Naive thymus-derived CD8-positive, alpha-beta T cell (primary cell): ENCODE data around the gene ABCD3. TPM values are rescaled to one million over a fixed set of nuclear protein-coding genes. Genes with fewer than 3 reads are reported as not detected.
A peak's percentile ranks its signal among the peaks of the same experiment; 100 is the strongest.
"Not testable (repeated sequence)": the region's sequence is repeated elsewhere in the genome, so short reads cannot be mapped to it uniquely, and the experiment has no call there.

Experiments
- ATAC-seq, 2 donors: fragments of 150-1000 bp; cut with Tn5 transposase in 1 of 2; sonication (Bioruptor Pico), chemical (Tn5 transposase) in 1 of 2; 1 replicate in 1 of 2; 2 replicates in 1 of 2; pipeline ENCODE4 v1.10.0; 2021; ENCODE audit warnings: mild to moderate bottlenecking in 2 of 2, moderate library complexity in 2 of 2
- POLR2A ChIA-PET: fragments of 350-600 bp; sonication (Branson Sonifier 250); formaldehyde crosslinking; loops from one replicate; lab custom pipeline; 2021; ENCODE audit warnings: antibody characterized with exemption; lab: Charles Lee
- DNase-seq, 10 donors: peaks; one replicate each; pipeline versions ENCODE4 v3.0.0 to v3.0.0-alpha.2; 2020 to 2022
- H3K27ac Mint-ChIP-seq, 10 donors: one replicate each; pipeline ENCODE4 v1.8.0; 2020 to 2022; ENCODE audit warnings: mild to moderate bottlenecking in 10 of 10, mixed read lengths in 10 of 10, moderate library complexity in 4 of 10, inconsistent platforms in 1 of 10
- H3K27me3 Mint-ChIP-seq, 5 donors: one replicate each; pipeline ENCODE4 v1.8.0; 2021 to 2022; ENCODE audit warnings: mixed read lengths in 5 of 5
- H3K36me3 Mint-ChIP-seq, 3 donors: one replicate each; pipeline ENCODE4 v1.8.0; 2020 to 2022; ENCODE audit warnings: mixed read lengths in 3 of 3, mild to moderate bottlenecking in 2 of 3, inconsistent platforms in 1 of 3
- H3K4me1 Mint-ChIP-seq, 4 donors: one replicate each; pipeline ENCODE4 v1.8.0; 2021 to 2022; ENCODE audit warnings: mixed read lengths in 4 of 4
- H3K4me3 Mint-ChIP-seq, 10 donors: one replicate each; pipeline ENCODE4 v1.8.0; 2020 to 2022; ENCODE audit warnings: mild to moderate bottlenecking in 10 of 10, mixed read lengths in 10 of 10, moderate library complexity in 6 of 10, inconsistent platforms in 1 of 10
- H3K9me3 Mint-ChIP-seq, 9 donors: one replicate each; pipeline ENCODE4 v1.8.0; 2020 to 2022; ENCODE audit warnings: mixed read lengths in 9 of 9, mild to moderate bottlenecking in 3 of 9, inconsistent platforms in 1 of 9, moderate library complexity in 1 of 9
- polyA plus RNA-seq, 3 donors: library from polyadenylated mRNA; unstranded; fragments of 300-500 nt; fragmentation: Illumina TruSeq; gene quantifications; one replicate each; pipeline ENCODE4 v1.2.3, GENCODE V29; 2021
- total RNA-seq, 8 experiments: library from RNA in 2 of 8; stranded (reverse) in 2 of 8; gene quantifications; one replicate each; pipeline ENCODE4 v1.2.3 and lab custom pipeline; 2021 to 2026

ABCD3 gene
- total and polyA plus RNA-seq, 5 experiments from 2014 or later, result 27.3 to 32.9 (median 27.7) TPM

DNA sequence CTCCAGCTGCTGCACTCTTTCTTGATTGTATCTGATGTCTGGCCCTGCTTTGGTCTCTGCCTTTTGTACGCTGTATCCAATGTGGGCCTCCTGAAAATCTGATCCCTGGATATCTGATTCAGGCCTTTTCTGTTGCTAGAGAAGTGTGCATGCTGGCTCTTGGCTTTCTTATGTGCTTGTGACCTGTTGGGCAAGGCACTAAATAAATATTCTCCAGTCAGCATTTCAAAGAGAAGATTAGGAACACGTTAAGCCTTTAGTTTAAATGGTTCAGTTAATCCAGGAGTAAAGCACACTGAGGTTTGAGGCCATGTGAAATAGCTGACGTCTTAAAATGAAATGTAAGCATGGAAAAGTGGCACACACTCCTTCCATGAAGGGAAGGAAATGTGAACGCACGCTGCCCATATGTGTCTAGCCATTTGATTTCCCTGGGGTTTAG is 132.6 kb downstream of the ABCD3 start:
- Mint-ChIP-seq H3K4me3 (no peak overlapping the region), H3K27me3 (peaks cover 15 to 45% (median 17%) of the 10 kb centered on the region in 5 donors), H3K27ac (no peak overlapping the region), H3K9me3 (no peaks in the 10 kb centered on the region), H3K36me3 (no peaks in the 10 kb centered on the region), H3K4me1 (no peaks in the 10 kb centered on the region)
- no peak for ATAC-seq
- no peak for DNase-seq
- POLR2A ChIA-PET, result no interaction called here

- H3K9me3 Mint-ChIP-seq, result no peaks in the 10 kb centered on the region
- peaks cover 10 to 39% (median 14%) of the 10 kb centered on the region in 5 donors for H3K27me3 Mint-ChIP-seq
- POLR2A ChIA-PET, result no interaction called here
- no peak overlapping the region for H3K4me3 Mint-ChIP-seq
- H3K36me3 Mint-ChIP-seq, result no peaks in the 10 kb centered on the region
- H3K4me1 Mint-ChIP-seq, result no peaks in the 10 kb centered on the region
- H3K27ac Mint-ChIP-seq, result no peak overlapping the region
- ATAC-seq (no peak), DNase-seq (no peak)
Measured at GRCh38 chr1:94551449-94551848, 133.3 kb downstream of the ABCD3 start.

GRCh38 chr1:94552071-94552586 is 133.9 kb downstream of the ABCD3 start:
- H3K27ac Mint-ChIP-seq, result peak overlapping the region in 1 of 10 donors; percentile 28
- POLR2A ChIA-PET, result no interaction called here
- DNase-seq (no peak), ATAC-seq (no peak)
- no peak overlapping the region for H3K4me3 Mint-ChIP-seq
- no peaks in the 10 kb centered on the region for H3K36me3 Mint-ChIP-seq
- H3K4me1 Mint-ChIP-seq, result no peaks in the 10 kb centered on the region
- H3K9me3 Mint-ChIP-seq, result no peaks in the 10 kb centered on the region
- H3K27me3 Mint-ChIP-seq, result peaks cover 7 to 32% (median 10%) of the 10 kb centered on the region in 5 donors

GRCh38 chr1:94553323-94553730 is 135.1 kb downstream of the ABCD3 start:
- Mint-ChIP-seq H3K36me3 (no peaks in the 10 kb centered on the region), H3K27me3 (peaks cover 4 to 22% (median 9%) of the 10 kb centered on the region in 5 donors), H3K9me3 (no peaks in the 10 kb centered on the region), H3K4me1 (no peaks in the 10 kb centered on the region), H3K27ac (no peak overlapping the region), H3K4me3 (no peak overlapping the region)
- DNase-seq, result no peak
- POLR2A ChIA-PET, result no interaction called here
- no peak for ATAC-seq

DNA sequence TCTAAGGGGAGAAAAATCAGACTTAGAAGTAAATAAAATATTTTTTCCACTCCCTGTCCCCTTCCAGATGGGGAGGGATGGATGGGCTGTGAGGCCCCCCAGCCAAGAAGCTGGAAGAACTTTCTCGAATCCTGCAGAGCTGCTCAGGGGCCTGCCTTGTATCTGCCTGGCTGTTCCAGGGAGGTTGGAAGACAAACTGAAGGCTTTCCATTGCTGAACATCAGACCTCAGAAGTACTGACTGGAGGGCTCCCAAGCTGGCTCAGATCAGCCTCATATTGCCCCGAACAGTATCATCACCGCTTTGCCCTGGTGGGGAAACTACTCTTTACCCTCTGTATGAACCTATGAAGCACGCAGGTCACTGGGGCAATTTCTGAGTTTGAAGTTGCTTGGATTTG is 135.7 kb downstream of the ABCD3 start:
- peaks cover 4 to 22% (median 10%) of the 10 kb centered on the region in 5 donors for H3K27me3 Mint-ChIP-seq
- DNase-seq (no peak), ATAC-seq (no peak)
- H3K4me3 Mint-ChIP-seq, result no peak overlapping the region
- peaks cover 0 to 3% (median 0%) of the 10 kb centered on the region in 9 donors for H3K9me3 Mint-ChIP-seq
- POLR2A ChIA-PET, result no interaction called here
- H3K4me1 Mint-ChIP-seq, result no peaks in the 10 kb centered on the region
- H3K36me3 Mint-ChIP-seq, result no peaks in the 10 kb centered on the region
- H3K27ac Mint-ChIP-seq, result no peak overlapping the region

DNA sequence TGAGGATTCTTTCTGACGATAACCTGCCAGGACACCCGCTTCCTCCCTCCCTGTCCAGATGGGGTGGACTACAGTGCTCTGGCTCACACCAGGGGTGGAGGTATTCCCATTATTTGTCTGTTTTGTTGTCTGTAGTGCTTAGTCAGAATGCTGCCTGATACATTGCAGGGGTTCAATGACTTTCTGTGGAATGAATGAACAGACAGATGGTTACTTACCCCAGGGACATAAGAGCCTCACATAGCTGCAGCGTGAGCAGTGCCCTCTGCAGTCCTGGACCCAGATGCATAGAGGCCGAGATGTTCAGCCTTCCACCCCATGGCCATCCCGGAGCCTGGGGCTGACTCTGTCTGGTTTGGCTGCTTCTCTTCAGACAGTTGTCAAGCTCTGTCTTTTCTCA is 136.4 kb downstream of the ABCD3 start:
- Mint-ChIP-seq H3K9me3 (peaks cover 0 to 3% (median 0%) of the 10 kb centered on the region in 9 donors), H3K27me3 (peaks cover 4 to 20% (median 10%) of the 10 kb centered on the region in 5 donors), H3K4me3 (no peak overlapping the region), H3K27ac (no peak overlapping the region), H3K36me3 (no peaks in the 10 kb centered on the region), H3K4me1 (no peaks in the 10 kb centered on the region)
- POLR2A ChIA-PET, result no interaction called here
- DNase-seq (no peak), ATAC-seq (no peak)

DNA sequence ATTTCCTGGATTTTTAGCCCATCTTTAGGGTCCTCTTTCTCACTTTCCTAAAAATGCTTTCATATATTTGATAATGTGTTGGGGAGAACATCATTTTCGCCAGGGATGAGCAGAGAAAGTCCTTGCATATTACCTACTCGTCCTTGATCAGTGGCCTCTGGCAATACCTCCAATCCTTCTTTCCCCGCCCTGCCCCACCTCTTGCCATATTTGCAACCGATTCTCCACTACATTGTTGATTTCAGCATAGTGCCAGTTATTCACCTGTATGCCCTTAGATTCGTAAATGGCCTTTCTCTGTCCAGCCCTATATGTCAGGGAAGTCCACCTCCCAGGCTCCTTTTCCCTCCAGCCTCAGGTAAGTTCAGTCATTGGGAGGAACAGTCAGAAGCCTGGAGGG is 136.9 kb downstream of the ABCD3 start:
- peaks cover 2 to 15% (median 8%) of the 10 kb centered on the region in 5 donors for H3K27me3 Mint-ChIP-seq
- no peaks in the 10 kb centered on the region for H3K36me3 Mint-ChIP-seq
- no peaks in the 10 kb centered on the region for H3K4me1 Mint-ChIP-seq
- POLR2A ChIA-PET, result no interaction called here
- no peak overlapping the region for H3K4me3 Mint-ChIP-seq
- no peak for ATAC-seq
- H3K27ac Mint-ChIP-seq, result no peak overlapping the region
- H3K9me3 Mint-ChIP-seq, result peaks cover 0 to 3% (median 0%) of the 10 kb centered on the region in 9 donors
- DNase-seq, result no peak

- no peak for ATAC-seq
- no peaks in the 10 kb centered on the region for H3K36me3 Mint-ChIP-seq
- peaks cover 0 to 7% (median 0%) of the 10 kb centered on the region in 9 donors for H3K9me3 Mint-ChIP-seq
- H3K27ac Mint-ChIP-seq, result no peak overlapping the region
- no peaks in the 10 kb centered on the region for H3K4me1 Mint-ChIP-seq
- H3K27me3 Mint-ChIP-seq, result peaks cover 0 to 11% (median 6%) of the 10 kb centered on the region in 5 donors
- POLR2A ChIA-PET, result no interaction called here
- DNase-seq, result no peak
- H3K4me3 Mint-ChIP-seq, result no peak overlapping the region
Measured at GRCh38 chr1:94559921-94560320, 141.7 kb downstream of the ABCD3 start.

DNA sequence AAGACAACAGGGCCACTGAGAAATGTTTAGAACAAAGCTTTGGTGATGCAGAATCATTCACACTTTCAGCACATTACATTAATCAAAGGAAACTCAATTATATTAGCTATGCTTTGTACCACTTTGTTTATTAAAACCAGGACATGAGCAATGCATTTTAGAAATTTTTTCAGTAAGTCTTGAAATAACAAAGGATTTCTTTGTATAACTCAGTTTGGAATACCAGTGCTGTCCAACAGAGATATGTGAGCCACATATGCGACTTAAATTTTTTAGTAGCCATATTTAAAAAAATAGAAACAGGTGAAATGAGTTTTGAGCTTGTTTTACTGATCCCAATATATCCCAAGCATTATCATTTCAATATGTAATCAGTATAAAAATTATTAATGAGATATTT is 142.1 kb downstream of the ABCD3 start:
- ATAC-seq (no peak), DNase-seq (no peak)
- Mint-ChIP-seq H3K4me1 (no peaks in the 10 kb centered on the region), H3K27ac (no peak overlapping the region), H3K9me3 (peaks cover 0 to 7% (median 0%) of the 10 kb centered on the region in 9 donors), H3K27me3 (peaks cover 0 to 9% (median 4%) of the 10 kb centered on the region in 5 donors), H3K36me3 (no peaks in the 10 kb centered on the region), H3K4me3 (no peak overlapping the region)
- POLR2A ChIA-PET, result no interaction called here

GRCh38 chr1:94562519-94563260 is 144.5 kb downstream of the ABCD3 start:
- Mint-ChIP-seq H3K36me3 (no peaks in the 10 kb centered on the region), H3K4me3 (no peak overlapping the region), H3K27me3 (peaks cover 0 to 10% (median 2%) of the 10 kb centered on the region in 5 donors), H3K27ac (peak overlapping the region in 1 of 10 donors; percentile 0), H3K4me1 (no peaks in the 10 kb centered on the region), H3K9me3 (peaks cover 0 to 7% (median 0%) of the 10 kb centered on the region in 9 donors)
- ATAC-seq, result no peak
- DNase-seq, result no peak
- POLR2A ChIA-PET, result no interaction called here

GRCh38 chr1:94565901-94566300 is 147.7 kb downstream of the ABCD3 start:
- H3K4me3 Mint-ChIP-seq, result no peak overlapping the region
- no peak overlapping the region for H3K27ac Mint-ChIP-seq
- H3K36me3 Mint-ChIP-seq, result peaks cover 0 to 4% (median 0%) of the 10 kb centered on the region in 3 donors
- ATAC-seq (no peak), DNase-seq (no peak)
- POLR2A ChIA-PET, result no interaction called here
- peaks cover 0 to 10% (median 2%) of the 10 kb centered on the region in 5 donors for H3K27me3 Mint-ChIP-seq
- H3K4me1 Mint-ChIP-seq, result no peaks in the 10 kb centered on the region
- H3K9me3 Mint-ChIP-seq, result peaks cover 0 to 9% (median under 1%) of the 10 kb centered on the region in 9 donors

DNA sequence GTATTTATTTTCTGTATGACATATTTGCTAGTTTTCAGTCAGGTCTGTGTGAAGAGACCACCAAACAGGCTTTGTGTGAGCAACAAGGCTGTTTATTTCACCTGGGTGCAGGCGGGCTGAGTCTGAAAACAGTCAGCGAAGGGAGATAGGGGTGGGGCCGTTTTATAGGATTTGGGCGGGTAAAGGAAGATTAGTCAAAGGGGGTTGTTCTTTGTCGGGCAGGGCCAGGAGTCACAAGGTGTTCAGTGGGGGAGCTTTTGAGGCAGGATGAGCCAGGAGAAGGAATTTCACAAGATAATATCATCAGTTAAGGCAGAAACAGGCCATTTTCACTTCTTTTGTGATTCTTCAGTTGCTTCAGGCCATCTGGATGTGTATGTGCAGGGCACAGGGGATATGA is 148.2 kb downstream of the ABCD3 start:
- ATAC-seq, H3K4me3 Mint-ChIP-seq, H3K4me1 Mint-ChIP-seq, H3K27ac Mint-ChIP-seq, H3K36me3 Mint-ChIP-seq, POLR2A ChIA-PET, DNase-seq: not testable (repeated sequence)
- peaks cover 0 to 12% (median 3%) of the 10 kb centered on the region in 9 donors for H3K9me3 Mint-ChIP-seq
- H3K27me3 Mint-ChIP-seq, result peaks cover 0 to 12% (median under 1%) of the 10 kb centered on the region in 5 donors

GRCh38 chr1:94567975-94568607 is 149.9 kb downstream of the ABCD3 start:
- H3K36me3 Mint-ChIP-seq, ATAC-seq, POLR2A ChIA-PET, DNase-seq, H3K4me3 Mint-ChIP-seq, H3K27ac Mint-ChIP-seq, H3K4me1 Mint-ChIP-seq: not testable (repeated sequence)
- Mint-ChIP-seq H3K9me3 (peaks cover 0 to 27% (median 14%) of the 10 kb centered on the region in 9 donors), H3K27me3 (peaks cover 0 to 15% (median 0%) of the 10 kb centered on the region in 5 donors)
